SK-N-SH treated with all-trans-retinoic acid at 6 μM for 48 hours (cell line): ENCODE data around the gene DMD.
"Not testable (repeated sequence)": the region's sequence is repeated elsewhere in the genome, so short reads cannot be mapped to it uniquely, and the experiment has no call there.

Source experiments
- ATAC-seq: fragments of 200-7000 bp; cut with Tn5 transposase; 3 replicates; pipeline ENCODE4 v1.9.1; 2020; ENCODE audit warnings: mild to moderate bottlenecking, moderate library complexity
- ARNTL ChIP-seq: fragments of 450-650 bp; formaldehyde crosslinking; IDR thresholded peaks from 2 replicates; pipeline ENCODE4 v1.5.0; 2020; ENCODE audit warnings: low read depth, mild to moderate bottlenecking, moderate library complexity, borderline replicate concordance
- BACH2 ChIP-seq: fragments of 250-450 bp; sonication (Bioruptor Pico); IDR thresholded peaks from 2 replicates; pipeline ENCODE4 v1.9.0; 2021; ENCODE audit warnings: mild to moderate bottlenecking, borderline replicate concordance
- CREB5 ChIP-seq: fragments of 250-450 bp; sonication (Bioruptor Pico); IDR thresholded peaks from 2 replicates; pipeline ENCODE4 v1.5.1; 2020; ENCODE audit warnings: low read depth, mild to moderate bottlenecking, moderate library complexity
- CSDC2 ChIP-seq: fragments of 250-450 bp; sonication (Bioruptor Pico); IDR thresholded peaks from 2 replicates; pipeline ENCODE4 v1.5.0; 2020; ENCODE audit warnings: mild to moderate bottlenecking, moderate library complexity
- CSRNP3 ChIP-seq: fragments of 250-450 bp; sonication (Bioruptor Pico); IDR thresholded peaks from 2 replicates; pipeline ENCODE4 v1.5.1; 2021; ENCODE audit warnings: mild to moderate bottlenecking, moderate library complexity
- ESRRG ChIP-seq: fragments of 250-450 bp; sonication (Bioruptor Pico); IDR thresholded peaks from 2 replicates; pipeline ENCODE4 v1.6.1; 2021; ENCODE audit warnings: mild to moderate bottlenecking
- GLIS3 ChIP-seq: fragments of 250-450 bp; sonication (Bioruptor Pico); IDR thresholded peaks from 2 replicates; pipeline ENCODE4 v1.5.0; 2020; ENCODE audit warnings: mild to moderate bottlenecking, moderate library complexity
- ISL1 ChIP-seq: fragments of 250-450 bp; sonication (Bioruptor Pico); IDR thresholded peaks from 2 replicates; pipeline ENCODE4 v2.1.2; 2022; ENCODE audit warnings: mild to moderate bottlenecking, moderate library complexity
- OSR1 ChIP-seq: fragments of 250-450 bp; sonication (Bioruptor Pico); IDR thresholded peaks from 2 replicates; pipeline ENCODE4 v1.8.0; 2022; ENCODE audit warnings: moderate library complexity, mild to moderate bottlenecking, inconsistent platforms
- PATZ1 ChIP-seq: fragments of 250-450 bp; sonication (Bioruptor Pico); IDR thresholded peaks from 2 replicates; pipeline ENCODE4 v1.8.0; 2020; ENCODE audit warnings: mild to moderate bottlenecking, moderate library complexity, borderline replicate concordance
- POU6F1 ChIP-seq: fragments of 250-450 bp; sonication (Bioruptor Pico); IDR thresholded peaks from 2 replicates; pipeline ENCODE4 v1.8.0; 2021; ENCODE audit warnings: low read depth, mild to moderate bottlenecking, moderate library complexity, borderline replicate concordance
- PPARA ChIP-seq: fragments of 250-450 bp; sonication (Bioruptor Pico); IDR thresholded peaks from 2 replicates; pipeline ENCODE4 v1.5.0; 2020; ENCODE audit warnings: mild to moderate bottlenecking, borderline replicate concordance
- RARB ChIP-seq: fragments of 250-450 bp; sonication (Bioruptor Pico); IDR thresholded peaks from 2 replicates; pipeline ENCODE4 v1.8.0; 2021; ENCODE audit warnings: mild to moderate bottlenecking, moderate library complexity
- SNAI2 ChIP-seq: fragments of 250-450 bp; sonication (Bioruptor Pico); IDR thresholded peaks from 2 replicates; pipeline ENCODE4 v1.5.0; 2020; ENCODE audit warnings: mild to moderate bottlenecking, moderate library complexity
- TCF4 ChIP-seq: fragments of 250-450 bp; sonication (Bioruptor Pico); IDR thresholded peaks from 2 replicates; pipeline ENCODE4 v1.8.0; 2021; ENCODE audit warnings: mild to moderate bottlenecking, moderate library complexity, borderline replicate concordance
- TOX ChIP-seq: fragments of 250-450 bp; sonication (Bioruptor Pico); IDR thresholded peaks from 2 replicates; pipeline ENCODE4 v1.8.0; 2021; ENCODE audit warnings: mild to moderate bottlenecking, moderate library complexity, borderline replicate concordance
- TSHZ2 ChIP-seq: fragments of 250-450 bp; sonication (Bioruptor Pico); IDR thresholded peaks from 2 replicates; pipeline ENCODE4 v1.5.0; 2020; ENCODE audit warnings: mild to moderate bottlenecking, moderate library complexity
- ZC3H10 ChIP-seq: fragments of 250-450 bp; sonication (Bioruptor Pico); IDR thresholded peaks from 2 replicates; pipeline ENCODE4 v1.5.1; 2021; ENCODE audit warnings: mild to moderate bottlenecking, moderate library complexity
- ZFP3 ChIP-seq: fragments of 250-450 bp; sonication (Bioruptor Pico); IDR thresholded peaks from 2 replicates; pipeline ENCODE4 v1.5.0; 2020; ENCODE audit warnings: mild to moderate bottlenecking, moderate library complexity
- ZFP30 ChIP-seq: fragments of 450-650 bp; formaldehyde crosslinking; IDR thresholded peaks from 2 replicates; pipeline ENCODE4 v1.5.0; 2022; ENCODE audit warnings: mild to moderate bottlenecking, moderate library complexity
- ZNF565 ChIP-seq: fragments of 450-650 bp; formaldehyde crosslinking; conservative IDR thresholded peaks from 2 replicates; pipeline ENCODE4 v1.5.0; 2020; ENCODE audit warnings: low read depth, mild to moderate bottlenecking, moderate library complexity
- ZNF70 ChIP-seq: fragments of 450-650 bp; formaldehyde crosslinking; IDR thresholded peaks from 2 replicates; pipeline ENCODE4 v1.5.0; 2020; ENCODE audit warnings: mild to moderate bottlenecking, moderate library complexity
- ZNF8 ChIP-seq: fragments of 450-650 bp; formaldehyde crosslinking; IDR thresholded peaks from 2 replicates; pipeline ENCODE4 v1.5.0; 2020; ENCODE audit warnings: mild to moderate bottlenecking, moderate library complexity

The DMD gene

GRCh38 chrX:31932769-31933168 lies 1278.6 kb downstream of the DMD start:
- TF ChIP-seq ZFP3 (CRISPR knock-in tag) (no peak), PATZ1 (CRISPR knock-in tag) (no peak), ZNF565 (CRISPR knock-in tag) (no peak), TSHZ2 (no peak), BACH2 (no peak), ISL1 (CRISPR knock-in tag) (no peak), PPARA (CRISPR knock-in tag) (no peak), SNAI2 (CRISPR knock-in tag) (no peak), ARNTL (CRISPR knock-in tag) (no peak), ESRRG (CRISPR knock-in tag) (no peak), GLIS3 (no peak), ZNF8 (CRISPR knock-in tag) (no peak), POU6F1 (CRISPR knock-in tag) (no peak), TOX (CRISPR knock-in tag) (no peak), ZC3H10 (CRISPR knock-in tag) (no peak), CREB5 (CRISPR knock-in tag) (no peak), TCF4 (CRISPR knock-in tag) (no peak)
- no peak for ATAC-seq

GRCh38 chrX:31932320-31932719 lies 1279.0 kb downstream of the DMD start:
- ATAC-seq = not testable (repeated sequence)

- no peak for ATAC-seq
- TF ChIP-seq PATZ1 (CRISPR knock-in tag) (no peak), SNAI2 (CRISPR knock-in tag) (no peak), CSDC2 (CRISPR knock-in tag) (no peak), ZFP3 (CRISPR knock-in tag) (no peak), OSR1 (no peak), CSRNP3 (CRISPR knock-in tag) (no peak), ZC3H10 (CRISPR knock-in tag) (no peak), ISL1 (CRISPR knock-in tag) (no peak), CREB5 (CRISPR knock-in tag) (no peak), ZNF565 (CRISPR knock-in tag) (no peak), ESRRG (CRISPR knock-in tag) (no peak), ZNF8 (CRISPR knock-in tag) (no peak), ZNF70 (CRISPR knock-in tag) (no peak), BACH2 (no peak), TOX (CRISPR knock-in tag) (no peak), ZFP30 (CRISPR knock-in tag) (no peak), RARB (no peak), ARNTL (CRISPR knock-in tag) (no peak), PPARA (CRISPR knock-in tag) (no peak)
Measured at GRCh38 chrX:31931225-31931624, 1280.1 kb downstream of the DMD start.
